Midbrain (tissue), 1 donor: ENCODE measurements around the gene MCUR1.
"Not testable (repeated sequence)": the region's sequence is repeated elsewhere in the genome, so short reads cannot be mapped to it uniquely, and the experiment has no call there.

Experiments used
- DNase-seq: peaks from one replicate; lab custom pipeline; 2025; lab: John Stamatoyannopoulos, UW

MCUR1 gene

GRCh38 chr6:13776602-13777001 lies 37.8 kb downstream of the MCUR1 start:
- no peak for DNase-seq

GRCh38 chr6:13775466-13775865 lies 38.9 kb downstream of the MCUR1 start:
- not testable (repeated sequence) for DNase-seq

- not testable (repeated sequence) for DNase-seq
Measured at GRCh38 chr6:13772358-13773030, 41.9 kb downstream of the MCUR1 start.

GRCh38 chr6:13769655-13770053 lies 44.7 kb downstream of the MCUR1 start:
- DNase-seq, result no peak

GRCh38 chr6:13769034-13769654 lies 45.2 kb downstream of the MCUR1 start:
- no peak for DNase-seq

GRCh38 chr6:13767121-13767808 lies 47.1 kb downstream of the MCUR1 start:
- peak; percentile 12 for DNase-seq

- no peak for DNase-seq
Measured at GRCh38 chr6:13766201-13766634, 48.1 kb downstream of the MCUR1 start.

GRCh38 chr6:13765570-13765969 lies 48.8 kb downstream of the MCUR1 start:
- DNase-seq, result no peak

GRCh38 chr6:13764996-13765395 lies 49.4 kb downstream of the MCUR1 start:
- DNase-seq, result no peak

GRCh38 chr6:13763740-13764381 lies 50.5 kb downstream of the MCUR1 start:
- no peak for DNase-seq

- DNase-seq, result peak; percentile 55
Measured at GRCh38 chr6:13762611-13763441, 51.5 kb downstream of the MCUR1 start.

- no peak for DNase-seq
Measured at GRCh38 chr6:13761361-13762036, 52.9 kb downstream of the MCUR1 start.

- DNase-seq, result no peak
Measured at GRCh38 chr6:13760307-13761304, 53.8 kb downstream of the MCUR1 start.

- no peak for DNase-seq
Measured at GRCh38 chr6:13759025-13759424, 55.3 kb downstream of the MCUR1 start.

GRCh38 chr6:13754644-13755043 lies 59.7 kb downstream of the MCUR1 start:
- no peak for DNase-seq

- no peak for DNase-seq
Measured at GRCh38 chr6:13743736-13744127, 70.6 kb downstream of the MCUR1 start.

GRCh38 chr6:13742961-13743735 lies 71.2 kb downstream of the MCUR1 start:
- no peak for DNase-seq

- no peak for DNase-seq
Measured at GRCh38 chr6:13741365-13741764, 73.0 kb downstream of the MCUR1 start.
